Mesendoderm (in vitro differentiated cells): ENCODE data around the gene LYRM1.

Experiments
- DNase-seq: peaks from one replicate; pipeline ENCODE4 v3.0.0; 2013
- H2AK5ac ChIP-seq: 2 replicates; pipeline ENCODE4 v1.6.1; 2013; ENCODE audit warnings: low read length, inconsistent platforms
- H2BK120ac ChIP-seq: 2 replicates; pipeline ENCODE4 v1.6.1; 2013; ENCODE audit warnings: low read depth, mild to moderate bottlenecking, low read length, moderate library complexity, mixed read lengths
- H2BK15ac ChIP-seq: replicated peaks from 2 replicates; pipeline ENCODE4 v1.6.1; 2013; ENCODE audit warnings: low read depth, mild to moderate bottlenecking, moderate library complexity
- H2BK5ac ChIP-seq: 2 replicates; pipeline ENCODE4 v1.6.1; 2013; ENCODE audit warnings: low read length, inconsistent platforms
- H3K18ac ChIP-seq: 2 replicates; pipeline ENCODE4 v1.6.1; 2013; ENCODE audit warnings: mild to moderate bottlenecking, low read length, mixed read lengths
- H3K23ac ChIP-seq: one replicate; pipeline ENCODE4 v1.6.1; 2013; ENCODE audit warnings: low read length
- H3K27ac ChIP-seq: 2 replicates; pipeline ENCODE4 v1.5.1; 2013; ENCODE audit warnings: low read depth, mild to moderate bottlenecking, inconsistent platforms, low read length, moderate library complexity
- H3K27me3 ChIP-seq: 2 replicates; pipeline ENCODE4 v1.6.1; 2013; ENCODE audit warnings: low read length, control low read depth, mild to moderate bottlenecking, inconsistent platforms; ENCODE audit not compliant: insufficient read depth, poor library complexity
- H3K36me3 ChIP-seq: 2 replicates; pipeline ENCODE4 v1.6.1; 2013; ENCODE audit warnings: low read length, inconsistent platforms; ENCODE audit not compliant: control insufficient read depth, insufficient read depth
- H3K4ac ChIP-seq: one replicate; pipeline ENCODE4 v1.6.1; 2013; ENCODE audit warnings: low read depth, mild to moderate bottlenecking, low read length, moderate library complexity
- H3K4me1 ChIP-seq: 2 replicates; pipeline ENCODE4 v1.6.1; 2013; ENCODE audit warnings: low read depth, low read length, inconsistent platforms; ENCODE audit not compliant: control insufficient read depth
- H3K4me2 ChIP-seq: 2 replicates; pipeline ENCODE4 v1.6.1; 2013; ENCODE audit warnings: low read length
- H3K4me3 ChIP-seq: 2 replicates; pipeline ENCODE4 v1.5.1; 2013; ENCODE audit warnings: mild to moderate bottlenecking, low read length
- H3K56ac ChIP-seq: one replicate; pipeline ENCODE4 v1.6.1; 2013; ENCODE audit warnings: low read length
- H3K79me1 ChIP-seq: 2 replicates; pipeline ENCODE4 v1.6.1; 2013; ENCODE audit warnings: low read length, inconsistent platforms
- H3K79me2 ChIP-seq: 2 replicates; pipeline ENCODE4 v1.6.1; 2013; ENCODE audit warnings: mild to moderate bottlenecking, low read length; ENCODE audit not compliant: control insufficient read depth, insufficient read depth
- H3K9ac ChIP-seq: 2 replicates; pipeline ENCODE4 v1.6.1; 2013; ENCODE audit warnings: low read length, inconsistent platforms
- H4K5ac ChIP-seq: one replicate; pipeline ENCODE4 v1.6.1; 2013; ENCODE audit warnings: low read length
- H4K8ac ChIP-seq: one replicate; pipeline ENCODE4 v1.6.1; 2013; ENCODE audit warnings: low read depth, mild to moderate bottlenecking, control low read depth, low read length, moderate library complexity
- whole genome bisulfite sequencing: extraction: QIAGEN DNeasy Blood & Tissue Kit; methylation state at CpG from one replicate; pipeline ENCODE4 v1.1.7; 2013; ENCODE audit warnings: low lambda C conversion rate, missing lambda C conversion rate; ENCODE audit not compliant: insufficient coverage; ENCODE audit errors: extremely low coverage; 5-methylcytosine and 5-hydroxymethylcytosine counted together

Gene LYRM1

DNA sequence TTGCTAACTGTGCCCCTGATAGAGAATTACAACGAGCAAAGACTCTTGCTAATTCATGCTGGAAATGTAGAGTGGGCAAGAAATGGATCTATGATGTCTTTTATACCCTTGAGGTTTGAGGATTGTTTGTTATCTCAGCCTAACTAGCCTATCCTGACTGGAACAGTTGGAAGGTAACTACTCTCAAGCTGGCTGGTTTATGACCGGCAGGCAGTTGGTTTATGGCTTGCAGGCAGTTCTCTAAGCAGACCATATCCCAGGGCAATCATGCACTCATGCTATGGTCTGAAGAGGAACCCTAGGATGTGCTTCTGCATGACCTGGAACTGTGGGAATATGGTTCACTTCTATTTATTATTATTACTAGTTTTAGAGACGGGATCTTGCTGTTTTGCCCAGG lies 49.1 kb downstream of the LYRM1 start:
- WGBS, result no CpG with 5 or more reads among the region's 3 CpGs
- H2BK120ac ChIP-seq, result no peak overlapping the region
- no peak for DNase-seq

DNA sequence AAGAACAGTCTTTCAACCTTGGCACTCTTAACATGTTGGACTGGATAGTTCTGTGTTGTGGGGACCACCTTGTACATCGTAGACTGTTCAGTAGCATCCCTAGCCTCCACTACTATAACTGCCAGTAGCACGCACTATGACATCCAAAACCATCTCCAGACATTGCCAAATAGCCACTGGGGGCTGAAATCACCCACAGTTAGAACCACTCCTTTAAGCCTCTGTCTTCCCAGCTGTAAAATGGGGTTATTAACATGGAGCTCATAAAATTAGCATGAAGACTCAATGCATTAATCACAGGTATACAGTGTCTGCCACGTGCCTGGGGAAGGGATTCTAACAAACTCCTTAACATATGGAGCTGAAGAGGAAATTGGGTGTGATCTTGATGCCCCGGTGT lies 49.7 kb downstream of the LYRM1 start:
- WGBS, result no CpG with 5 or more reads among the region's 4 CpGs
- H3K9ac ChIP-seq, result no peak overlapping the region

More for the DNA sequence above, 49.1 kb downstream of the LYRM1 start:
- Histone ChIP-seq H3K27ac (no peak overlapping the region), H3K4me1 (no peaks in the 10 kb centered on the region), H2BK15ac (no peak overlapping the region), H3K56ac (no peak overlapping the region), H3K79me1 (no peaks in the 10 kb centered on the region), H3K9ac (no peak overlapping the region), H2AK5ac (no peak overlapping the region), H3K18ac (no peak overlapping the region), H3K4me2 (no peak overlapping the region), H3K36me3 (no peaks in the 10 kb centered on the region), H3K23ac (no peak overlapping the region), H4K5ac (no peak overlapping the region), H3K4me3 (no peak overlapping the region), H3K27me3 (no peaks in the 10 kb centered on the region), H2BK5ac (no peak overlapping the region), H3K4ac (no peak overlapping the region), H4K8ac (no peak overlapping the region), H3K79me2 (no peaks in the 10 kb centered on the region)

DNA sequence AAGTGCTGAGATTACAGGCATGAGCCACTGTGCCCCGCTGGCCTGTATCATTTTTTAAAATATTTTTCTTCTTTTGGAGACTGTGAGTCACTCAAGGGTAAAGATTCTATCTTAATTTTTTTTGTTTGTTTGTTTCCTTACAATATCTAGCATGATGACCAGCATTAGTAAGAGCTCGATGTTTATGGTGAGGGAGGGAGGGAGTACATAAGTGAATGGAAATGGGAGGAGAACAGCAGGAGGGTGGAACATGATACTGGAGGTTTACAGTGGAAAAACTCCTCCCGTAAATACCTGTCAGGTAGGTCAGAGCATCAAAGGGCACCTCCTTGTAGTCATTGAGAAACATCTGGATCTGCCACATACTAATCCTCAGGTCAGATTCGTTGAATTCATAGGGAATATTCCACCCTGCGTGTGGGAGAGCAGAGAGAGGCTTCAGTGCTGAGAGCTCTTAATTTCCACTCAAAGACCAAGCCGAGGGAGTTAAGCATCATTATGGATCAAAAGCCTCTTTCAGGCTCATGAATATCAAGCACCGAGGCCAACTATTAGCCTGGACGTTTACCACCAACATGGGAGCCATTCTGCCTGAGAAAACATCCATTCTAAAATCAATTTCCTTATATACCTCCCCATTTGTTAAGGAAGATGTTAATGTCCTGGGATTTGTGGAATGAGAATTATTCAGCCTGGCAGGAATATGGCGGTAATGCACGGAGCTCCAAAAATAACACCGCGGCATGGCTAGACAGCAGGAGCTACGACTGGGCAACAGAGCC lies 51.8 kb downstream of the LYRM1 start:
- no peak overlapping the region for H3K4me3 ChIP-seq
- DNase-seq, result peak; percentile 5
- no peak overlapping the region for H4K8ac ChIP-seq
- no peaks in the 10 kb centered on the region for H3K27me3 ChIP-seq
- H3K79me2 ChIP-seq, result no peaks in the 10 kb centered on the region
- no peak overlapping the region for H3K27ac ChIP-seq
- no peak overlapping the region for H2BK120ac ChIP-seq
- no peak overlapping the region for H3K4ac ChIP-seq
- WGBS, result no CpG with 5 or more reads among the region's 13 CpGs
- no peaks in the 10 kb centered on the region for H3K36me3 ChIP-seq
- no peak overlapping the region for H3K18ac ChIP-seq
- H3K56ac ChIP-seq, result no peak overlapping the region
- H3K79me1 ChIP-seq, result no peaks in the 10 kb centered on the region
- no peak overlapping the region for H2AK5ac ChIP-seq
- H3K4me1 ChIP-seq, result no peaks in the 10 kb centered on the region
- H3K23ac ChIP-seq, result no peak overlapping the region
- no peak overlapping the region for H2BK15ac ChIP-seq
- no peak overlapping the region for H3K9ac ChIP-seq
- no peak overlapping the region for H3K4me2 ChIP-seq
- H2BK5ac ChIP-seq, result no peak overlapping the region
- H4K5ac ChIP-seq, result no peak overlapping the region

More for the DNA sequence above, 49.7 kb downstream of the LYRM1 start:
- H3K4me1 ChIP-seq, result no peaks in the 10 kb centered on the region
- H3K4ac ChIP-seq, result no peak overlapping the region
- no peak overlapping the region for H2AK5ac ChIP-seq
- no peak overlapping the region for H3K4me3 ChIP-seq
- H3K36me3 ChIP-seq, result no peaks in the 10 kb centered on the region
- H2BK5ac ChIP-seq, result no peak overlapping the region
- no peaks in the 10 kb centered on the region for H3K79me1 ChIP-seq
- H3K23ac ChIP-seq, result no peak overlapping the region
- H2BK120ac ChIP-seq, result no peak overlapping the region
- H3K18ac ChIP-seq, result no peak overlapping the region
- no peak for DNase-seq
- H3K79me2 ChIP-seq, result no peaks in the 10 kb centered on the region
- no peak overlapping the region for H3K27ac ChIP-seq
- H4K8ac ChIP-seq, result no peak overlapping the region
- H3K56ac ChIP-seq, result no peak overlapping the region
- no peak overlapping the region for H4K5ac ChIP-seq
- H3K27me3 ChIP-seq, result no peaks in the 10 kb centered on the region
- no peak overlapping the region for H3K4me2 ChIP-seq
- H2BK15ac ChIP-seq, result no peak overlapping the region

DNA sequence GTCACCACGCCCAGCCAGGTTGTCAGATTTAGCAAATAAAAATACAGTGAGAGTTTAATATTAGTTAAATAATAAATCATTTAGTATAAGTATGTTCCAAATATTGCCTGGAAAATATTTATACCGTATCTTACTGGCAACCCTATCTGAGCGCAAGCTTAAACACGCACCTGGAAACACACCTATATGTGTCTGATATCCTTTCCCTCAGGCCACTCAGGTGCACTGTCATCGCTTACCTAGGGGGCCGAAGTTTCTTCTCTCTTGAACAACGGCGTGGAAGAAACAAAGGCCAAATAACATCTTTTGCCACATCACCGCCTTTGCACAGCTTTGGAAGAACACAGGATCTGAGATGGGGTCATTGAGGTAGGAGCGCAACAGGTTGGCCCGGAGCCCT lies 54.0 kb downstream of the LYRM1 start:
- no peak overlapping the region for H3K56ac ChIP-seq
- H3K4me2 ChIP-seq, result no peak overlapping the region
- H3K18ac ChIP-seq, result no peak overlapping the region
- no peak overlapping the region for H2BK15ac ChIP-seq
- H3K79me1 ChIP-seq, result no peaks in the 10 kb centered on the region
- no peak overlapping the region for H2BK120ac ChIP-seq
- no peak overlapping the region for H2AK5ac ChIP-seq
- H4K5ac ChIP-seq, result no peak overlapping the region
- no peak overlapping the region for H3K23ac ChIP-seq
- H3K27me3 ChIP-seq, result no peaks in the 10 kb centered on the region
- no peak overlapping the region for H3K27ac ChIP-seq
- no peaks in the 10 kb centered on the region for H3K79me2 ChIP-seq
- DNase-seq, result no peak
- no peak overlapping the region for H2BK5ac ChIP-seq
- H3K9ac ChIP-seq, result no peak overlapping the region
- no peaks in the 10 kb centered on the region for H3K4me1 ChIP-seq
- H3K4ac ChIP-seq, result no peak overlapping the region
- H3K4me3 ChIP-seq, result no peak overlapping the region
- WGBS, result no CpG with 5 or more reads among the region's 11 CpGs
- no peak overlapping the region for H4K8ac ChIP-seq
- H3K36me3 ChIP-seq, result no peaks in the 10 kb centered on the region

DNA sequence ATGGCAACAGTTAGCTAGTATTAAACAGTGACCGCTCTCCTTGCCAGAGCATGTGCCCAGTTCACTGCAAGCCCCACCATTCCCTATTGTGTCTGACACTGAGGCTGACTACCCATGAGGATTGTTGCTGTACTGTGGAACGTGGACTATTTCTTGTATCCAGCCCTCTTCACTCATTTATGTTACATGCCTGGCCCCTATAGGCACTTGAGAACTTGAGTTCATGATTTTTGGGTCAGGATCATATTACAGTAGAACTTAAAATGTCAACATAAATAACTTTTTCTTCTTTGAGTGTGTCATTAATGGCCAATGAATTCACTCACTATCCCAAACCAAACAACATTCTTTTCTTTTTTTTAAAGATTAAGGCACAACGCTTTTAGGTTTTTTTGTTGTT lies 55.7 kb downstream of the LYRM1 start:
- Histone ChIP-seq H2BK120ac (no peak overlapping the region), H3K23ac (no peak overlapping the region), H3K27me3 (no peaks in the 10 kb centered on the region), H3K4me2 (no peak overlapping the region), H3K27ac (no peak overlapping the region), H4K8ac (no peak overlapping the region), H3K36me3 (no peaks in the 10 kb centered on the region), H2BK15ac (no peak overlapping the region), H3K9ac (no peak overlapping the region), H2AK5ac (no peak overlapping the region), H3K4me3 (no peak overlapping the region), H4K5ac (no peak overlapping the region), H2BK5ac (no peak overlapping the region), H3K18ac (no peak overlapping the region), H3K4me1 (no peaks in the 10 kb centered on the region), H3K79me1 (no peaks in the 10 kb centered on the region), H3K56ac (no peak overlapping the region), H3K4ac (no peak overlapping the region), H3K79me2 (no peaks in the 10 kb centered on the region)
- DNase-seq, result no peak
- no CpG with 5 or more reads among the region's 3 CpGs for WGBS

DNA sequence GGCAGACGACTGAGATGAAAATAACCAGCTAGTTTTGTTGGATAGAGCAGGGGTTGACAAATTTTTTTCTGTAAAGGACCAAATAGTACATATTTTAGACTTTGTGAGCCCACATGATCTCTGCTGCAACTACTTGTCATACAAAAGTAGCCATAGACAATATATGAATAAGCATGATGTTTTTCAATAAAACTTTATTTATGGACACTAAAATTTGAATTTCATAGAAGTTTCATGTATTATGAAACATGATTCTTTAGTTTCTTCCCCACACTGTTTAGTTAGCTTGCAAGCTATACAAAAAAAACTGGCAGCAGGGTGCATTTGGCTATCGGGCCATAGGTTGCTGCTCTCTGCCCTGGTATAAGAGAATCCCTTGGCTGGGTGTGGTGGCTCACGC lies 56.6 kb downstream of the LYRM1 start:
- Histone ChIP-seq H3K9ac (no peak overlapping the region), H2BK120ac (no peak overlapping the region), H3K4me1 (no peaks in the 10 kb centered on the region), H3K36me3 (no peaks in the 10 kb centered on the region), H2AK5ac (no peak overlapping the region), H3K4ac (no peak overlapping the region), H3K27ac (no peak overlapping the region), H3K79me1 (no peaks in the 10 kb centered on the region), H3K27me3 (no peaks in the 10 kb centered on the region), H3K23ac (no peak overlapping the region), H2BK5ac (no peak overlapping the region), H2BK15ac (no peak overlapping the region), H3K56ac (no peak overlapping the region), H3K18ac (no peak overlapping the region), H3K79me2 (no peaks in the 10 kb centered on the region), H4K5ac (no peak overlapping the region), H3K4me2 (no peak overlapping the region), H4K8ac (no peak overlapping the region), H3K4me3 (no peak overlapping the region)
- no CpG with 5 or more reads among the region's 3 CpGs for WGBS
- DNase-seq, result no peak
